Mucosa of stomach (tissue), 1 donor: ENCODE data around the gene TOE1.

ENCODE experiments used
- H3K27me3 ChIP-seq: one replicate; pipeline ENCODE4 v1.7.0; 2013; ENCODE audit warnings: mild to moderate bottlenecking, low read length; ENCODE audit not compliant: control insufficient read depth, insufficient read depth
- H3K36me3 ChIP-seq: one replicate; pipeline ENCODE4 v1.7.0; 2013; ENCODE audit warnings: low read length; ENCODE audit not compliant: control insufficient read depth, insufficient read depth
- H3K4me1 ChIP-seq: one replicate; pipeline ENCODE4 v1.7.0; 2013; ENCODE audit warnings: mild to moderate bottlenecking, low read length; ENCODE audit not compliant: control insufficient read depth, insufficient read depth
- H3K4me3 ChIP-seq: one replicate; pipeline ENCODE4 v1.7.0; 2013; ENCODE audit warnings: low read length
- H3K9ac ChIP-seq: one replicate; pipeline ENCODE4 v1.7.0; 2013; ENCODE audit warnings: mild to moderate bottlenecking, low read length, moderate library complexity
- H3K9me3 ChIP-seq: one replicate; pipeline ENCODE4 v1.7.0; 2013; ENCODE audit warnings: mild to moderate bottlenecking, low read length, moderate library complexity; ENCODE audit not compliant: control insufficient read depth
- donor health status: Pancreatic carcinoma.

TOE1 gene

DNA sequence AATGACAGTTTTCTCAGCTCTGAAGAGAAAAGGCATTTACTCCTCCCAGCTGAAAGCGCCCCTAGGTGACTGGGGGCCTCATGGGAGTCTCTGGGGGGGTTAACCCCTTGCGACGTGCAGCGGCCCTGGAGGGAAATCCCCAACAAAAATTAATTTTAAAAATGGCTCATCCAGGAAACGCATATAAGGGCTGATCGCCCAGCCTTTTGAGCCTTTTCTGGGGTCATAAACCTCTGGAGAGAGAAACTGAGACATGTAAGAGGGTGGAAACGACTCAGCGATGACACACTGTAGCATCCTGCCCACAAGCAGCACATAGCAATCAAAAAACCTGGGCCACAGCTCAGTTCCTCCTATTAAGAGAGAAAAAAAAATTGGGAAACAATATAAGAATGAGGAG lies 33.7 kb upstream of the TOE1 start:
- H3K4me3 ChIP-seq: no peak overlapping the region
- peaks cover 10% of the 10 kb centered on the region for H3K4me1 ChIP-seq
- H3K36me3 ChIP-seq: no peaks in the 10 kb centered on the region
- no peaks in the 10 kb centered on the region for H3K9me3 ChIP-seq
- no peaks in the 10 kb centered on the region for H3K27me3 ChIP-seq
- no peak overlapping the region for H3K9ac ChIP-seq

DNA sequence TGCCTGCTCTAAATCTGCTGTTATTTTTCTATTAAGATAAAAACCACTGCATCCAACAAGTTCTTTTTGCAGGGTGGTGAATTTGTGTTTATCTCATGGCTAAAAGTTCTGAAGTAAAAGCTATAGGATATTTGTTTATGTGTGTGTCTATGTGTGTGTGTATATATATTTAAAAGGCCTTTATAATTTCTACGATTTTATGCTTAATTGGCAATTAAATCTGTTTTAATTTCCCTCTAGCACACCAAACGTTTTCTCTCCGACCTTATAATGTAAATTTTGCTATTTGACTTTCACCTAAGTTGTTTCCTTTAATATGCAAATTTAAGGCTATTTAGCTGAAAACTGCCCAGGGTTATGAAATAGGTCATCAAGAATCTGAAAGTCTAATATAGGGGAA lies 33.1 kb upstream of the TOE1 start:
- H3K4me1 ChIP-seq: peaks cover 10% of the 10 kb centered on the region
- no peaks in the 10 kb centered on the region for H3K9me3 ChIP-seq
- H3K27me3 ChIP-seq: no peaks in the 10 kb centered on the region
- H3K4me3 ChIP-seq: no peak overlapping the region
- H3K9ac ChIP-seq: no peak overlapping the region
- H3K36me3 ChIP-seq: no peaks in the 10 kb centered on the region

DNA sequence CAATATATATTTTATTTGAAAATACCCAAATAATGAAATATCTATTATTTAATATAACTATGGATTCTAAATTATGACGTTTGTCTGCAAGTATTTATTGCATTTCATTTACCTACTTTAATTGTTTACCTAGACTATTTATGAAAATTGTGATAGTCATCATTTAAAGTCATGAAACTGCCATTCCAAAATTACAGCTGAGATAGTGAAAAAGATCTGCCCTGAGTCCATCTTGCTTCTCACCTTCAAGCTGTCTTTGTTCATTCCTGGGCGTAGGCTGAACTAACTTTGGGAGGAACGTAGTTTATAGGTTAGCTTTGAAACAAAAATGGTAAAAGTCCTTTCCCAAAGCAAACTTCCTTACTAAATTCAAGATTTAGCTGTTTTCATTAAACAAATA lies 25.7 kb upstream of the TOE1 start:
- no peak overlapping the region for H3K9ac ChIP-seq
- H3K36me3 ChIP-seq: no peaks in the 10 kb centered on the region
- H3K27me3 ChIP-seq: no peaks in the 10 kb centered on the region
- peaks cover 11% of the 10 kb centered on the region for H3K4me1 ChIP-seq
- H3K4me3 ChIP-seq: no peak overlapping the region
- H3K9me3 ChIP-seq: no peaks in the 10 kb centered on the region

DNA sequence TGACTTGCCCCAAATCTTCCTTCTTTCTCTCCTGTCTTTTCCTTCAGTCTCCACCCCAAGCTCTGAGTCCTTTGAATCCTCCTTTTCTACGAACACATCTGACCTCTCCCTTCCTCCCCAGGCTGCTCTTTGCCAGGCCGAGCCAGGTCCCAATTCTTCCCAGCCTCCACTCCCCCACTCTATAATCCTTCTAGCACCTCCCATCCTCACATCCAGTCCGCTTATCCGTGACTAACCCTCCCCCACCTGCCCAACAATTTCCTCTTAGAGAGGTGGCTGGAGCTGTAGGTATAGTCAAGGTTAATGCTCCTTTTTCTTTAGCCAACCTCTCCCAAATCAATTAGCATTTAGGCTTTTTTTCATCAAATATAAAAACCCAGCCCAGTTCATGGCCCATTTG lies 22.8 kb upstream of the TOE1 start:
- H3K4me3 ChIP-seq: no peak overlapping the region
- H3K9me3 ChIP-seq: no peaks in the 10 kb centered on the region
- H3K36me3 ChIP-seq: no peaks in the 10 kb centered on the region
- H3K4me1 ChIP-seq: peaks cover 11% of the 10 kb centered on the region
- no peaks in the 10 kb centered on the region for H3K27me3 ChIP-seq
- H3K9ac ChIP-seq: no peak overlapping the region

DNA sequence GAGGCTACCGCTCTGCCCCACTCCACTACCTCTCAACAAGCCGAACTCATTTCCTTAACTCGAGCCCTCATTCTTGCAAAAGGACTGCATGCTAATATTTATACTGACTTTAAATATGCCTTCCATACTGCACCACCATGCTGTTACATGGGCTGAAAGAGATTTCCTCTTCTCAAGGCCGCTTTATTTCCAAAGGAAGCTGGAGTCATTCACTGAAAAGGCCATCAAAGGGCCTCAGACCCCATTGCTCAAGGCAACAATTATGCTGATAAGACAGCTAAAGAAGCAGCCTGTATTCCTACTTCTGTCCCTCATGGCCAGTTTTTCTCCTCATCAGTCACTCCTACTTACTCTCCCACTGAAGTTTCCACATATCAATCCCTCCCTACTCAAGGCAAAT lies 20.2 kb upstream of the TOE1 start:
- Histone ChIP-seq H3K4me1 (peaks cover 5% of the 10 kb centered on the region), H3K9ac (no peak overlapping the region), H3K9me3 (no peaks in the 10 kb centered on the region), H3K36me3 (no peaks in the 10 kb centered on the region), H3K4me3 (no peak overlapping the region), H3K27me3 (no peaks in the 10 kb centered on the region)

DNA sequence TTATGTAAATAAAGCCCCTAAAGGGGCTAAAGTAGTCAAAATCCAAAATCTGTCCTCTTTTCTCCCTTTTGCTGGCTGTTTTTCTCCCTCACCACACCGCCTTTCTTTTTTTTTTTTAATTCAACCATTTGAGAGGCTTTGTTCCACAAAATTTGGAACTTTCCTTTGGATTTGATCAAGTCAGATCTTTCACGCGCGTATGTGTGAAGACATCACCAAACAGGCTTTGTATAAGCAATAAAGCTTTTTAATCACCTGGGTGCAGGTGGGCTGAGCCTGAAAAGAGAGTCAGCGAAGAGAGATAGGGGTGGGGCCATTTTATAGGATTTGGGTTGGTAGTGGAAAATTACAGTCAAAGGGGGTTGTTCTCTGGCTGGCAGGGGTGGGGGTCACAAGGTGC lies 18.5 kb upstream of the TOE1 start:
- H3K4me1 ChIP-seq: no peaks in the 10 kb centered on the region
- H3K9me3 ChIP-seq: no peaks in the 10 kb centered on the region
- no peak overlapping the region for H3K9ac ChIP-seq
- H3K27me3 ChIP-seq: no peaks in the 10 kb centered on the region
- H3K4me3 ChIP-seq: no peak overlapping the region
- no peaks in the 10 kb centered on the region for H3K36me3 ChIP-seq

DNA sequence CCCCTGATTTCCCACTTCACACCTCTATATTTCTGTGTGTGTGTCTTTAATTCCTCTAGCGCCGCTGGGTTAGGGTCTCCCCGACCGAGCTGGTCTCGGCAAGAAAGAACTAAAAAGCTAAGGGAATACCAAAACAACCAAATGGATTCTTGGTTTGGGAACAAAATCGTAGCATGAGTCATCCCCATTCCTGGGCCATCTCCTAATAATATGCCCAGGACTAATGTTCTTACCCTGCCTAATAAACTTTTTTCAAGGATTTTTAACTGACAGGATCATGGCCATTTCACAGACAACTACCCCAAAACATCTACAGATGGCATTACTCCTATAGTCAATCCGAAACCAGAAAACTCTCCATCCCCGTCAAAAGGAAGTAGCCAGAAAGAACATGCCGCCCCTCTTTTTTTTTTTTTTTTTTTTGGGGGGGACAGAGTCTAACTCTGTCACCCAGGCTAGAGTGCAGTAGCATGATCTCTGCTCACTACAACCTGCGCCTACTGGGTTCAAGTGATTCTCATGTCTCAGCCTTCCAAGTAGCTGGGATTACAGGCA lies 17.4 kb upstream of the TOE1 start:
- peaks cover 8% of the 10 kb centered on the region for H3K4me1 ChIP-seq
- H3K9ac ChIP-seq: no peak overlapping the region
- no peaks in the 10 kb centered on the region for H3K27me3 ChIP-seq
- H3K4me3 ChIP-seq: no peak overlapping the region
- H3K9me3 ChIP-seq: no peaks in the 10 kb centered on the region
- H3K36me3 ChIP-seq: no peaks in the 10 kb centered on the region

DNA sequence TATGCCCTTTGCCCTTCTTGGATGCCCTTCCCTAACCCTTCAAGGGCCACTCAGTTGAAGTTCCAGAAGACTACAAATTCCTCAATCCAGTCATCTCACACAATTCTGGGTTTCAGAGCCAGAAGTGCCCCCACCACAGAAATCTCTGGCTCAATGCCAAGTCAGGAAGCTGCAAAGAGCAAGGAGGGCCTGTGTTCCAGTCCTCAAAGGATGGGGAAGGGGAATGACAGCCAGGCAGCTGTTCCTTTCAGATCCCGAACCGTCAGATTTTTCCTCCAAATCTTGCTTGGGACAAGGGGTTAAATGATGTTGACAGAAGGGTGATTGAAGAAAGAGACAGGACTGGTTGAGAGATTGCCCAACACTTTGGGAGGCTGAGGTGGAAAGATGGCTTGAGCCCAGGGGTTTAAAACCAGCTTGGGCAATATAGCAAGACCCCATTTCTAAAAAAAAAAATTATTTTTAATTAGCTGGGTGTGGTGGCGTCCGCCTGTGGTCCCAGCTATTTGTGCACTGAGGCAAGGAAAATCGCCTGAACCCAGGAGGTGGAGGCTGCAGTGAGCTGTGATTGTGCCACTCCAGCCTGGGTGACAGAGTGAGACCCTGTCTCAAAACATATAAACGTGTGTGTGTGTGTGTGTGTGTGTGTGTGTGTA lies 14.0 kb upstream of the TOE1 start:
- no peak overlapping the region for H3K9ac ChIP-seq
- peaks cover 35% of the 10 kb centered on the region for H3K4me1 ChIP-seq
- H3K27me3 ChIP-seq: no peaks in the 10 kb centered on the region
- H3K36me3 ChIP-seq: no peaks in the 10 kb centered on the region
- H3K9me3 ChIP-seq: no peaks in the 10 kb centered on the region
- no peak overlapping the region for H3K4me3 ChIP-seq

DNA sequence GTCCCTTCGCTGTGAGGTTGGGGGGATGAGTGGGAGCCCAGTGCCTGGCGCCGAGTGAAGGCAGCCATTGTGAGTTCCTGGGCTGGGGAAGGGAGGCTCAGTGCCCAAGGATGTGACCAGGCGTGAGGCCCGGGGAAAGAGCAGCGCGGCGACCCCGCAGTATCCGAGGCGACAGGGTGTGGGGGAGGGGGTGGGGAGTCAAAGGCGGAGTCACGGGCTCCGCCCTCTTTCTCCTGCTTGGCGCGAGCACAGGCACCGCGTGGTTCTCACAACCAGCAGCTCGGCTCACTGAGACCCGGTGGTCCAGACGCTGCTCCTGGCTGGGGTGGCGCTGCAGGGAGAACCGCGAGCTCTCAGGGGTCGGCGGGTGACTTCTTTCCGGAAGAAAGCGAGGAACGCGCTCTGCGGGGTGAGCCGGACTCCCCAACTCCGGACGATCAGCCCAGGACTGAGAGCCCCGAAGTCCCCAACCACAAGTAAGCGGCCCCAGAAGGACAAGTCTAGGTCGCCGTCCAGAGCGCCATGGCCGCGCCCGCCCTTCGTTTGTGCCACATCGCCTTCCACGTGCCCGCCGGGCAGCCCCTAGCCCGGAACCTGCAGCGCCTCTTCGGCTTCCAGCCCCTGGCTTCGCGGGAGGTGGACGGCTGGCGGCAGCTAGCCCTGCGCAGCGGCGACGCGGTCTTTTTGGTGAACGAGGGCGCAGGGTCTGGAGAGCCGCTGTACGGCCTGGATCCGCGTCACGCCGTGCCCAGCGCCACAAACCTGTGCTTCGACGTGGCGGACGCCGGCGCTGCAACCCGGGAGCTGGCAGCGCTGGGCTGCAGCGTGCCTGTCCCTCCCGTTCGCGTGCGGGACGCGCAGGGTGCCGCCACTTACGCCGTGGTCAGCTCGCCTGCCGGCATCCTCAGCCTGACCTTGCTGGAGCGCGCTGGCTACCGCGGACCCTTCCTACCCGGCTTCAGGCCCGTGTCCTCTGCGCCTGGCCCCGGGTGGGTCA lies 13.0 kb upstream of the TOE1 start, which contains the start of gene HPDL:
HPDL (plus strand) TSS at position 269 of the 997 bp plus-strand sequence; CDS start at position 523, 254 bp downstream.
- no peaks in the 10 kb centered on the region for H3K9me3 ChIP-seq
- peak within 1 kb of the TSS; percentile 61 for H3K9ac ChIP-seq
- H3K4me1 ChIP-seq: peaks cover 39% of the 10 kb centered on the region
- peak within 1 kb of the TSS; percentile 56 for H3K4me3 ChIP-seq
- H3K27me3 ChIP-seq: no peaks in the 10 kb centered on the region
- H3K36me3 ChIP-seq: no peaks in the 10 kb centered on the region

DNA sequence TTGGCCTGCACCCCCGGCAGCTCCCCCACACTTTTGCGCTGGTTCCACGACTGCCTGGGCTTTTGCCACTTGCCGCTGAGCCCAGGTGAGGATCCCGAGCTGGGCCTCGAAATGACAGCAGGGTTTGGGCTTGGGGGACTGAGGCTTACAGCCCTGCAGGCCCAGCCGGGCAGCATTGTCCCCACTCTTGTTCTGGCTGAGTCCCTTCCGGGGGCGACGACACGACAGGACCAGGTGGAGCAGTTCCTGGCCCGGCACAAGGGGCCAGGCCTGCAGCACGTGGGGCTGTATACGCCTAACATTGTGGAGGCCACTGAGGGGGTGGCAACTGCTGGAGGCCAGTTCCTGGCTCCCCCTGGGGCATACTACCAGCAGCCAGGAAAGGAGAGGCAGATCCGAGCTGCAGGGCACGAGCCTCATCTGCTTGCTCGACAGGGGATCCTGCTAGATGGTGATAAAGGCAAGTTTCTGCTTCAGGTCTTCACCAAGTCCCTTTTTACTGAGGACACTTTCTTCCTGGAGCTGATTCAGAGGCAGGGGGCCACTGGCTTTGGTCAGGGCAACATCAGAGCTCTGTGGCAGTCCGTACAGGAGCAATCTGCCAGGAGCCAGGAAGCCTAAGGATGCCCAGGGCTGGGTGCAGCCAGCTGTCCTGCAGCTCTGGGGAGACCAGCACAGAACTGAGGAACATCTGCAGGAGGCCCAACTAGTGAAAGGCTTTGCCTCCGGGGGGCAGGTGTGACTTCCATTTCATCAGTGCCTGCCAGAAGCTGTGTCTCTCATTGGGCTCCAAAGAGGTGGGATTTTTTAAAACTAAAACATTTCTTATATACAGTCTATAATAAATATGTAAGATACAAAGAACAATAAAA lies 12.1 kb upstream of the TOE1 start:
- peak overlapping the region; percentile 29 for H3K9ac ChIP-seq
- H3K27me3 ChIP-seq: no peaks in the 10 kb centered on the region
- H3K4me1 ChIP-seq: peaks cover 39% of the 10 kb centered on the region
- H3K4me3 ChIP-seq: peak overlapping the region; percentile 56
- no peaks in the 10 kb centered on the region for H3K9me3 ChIP-seq
- H3K36me3 ChIP-seq: peaks cover under 1% of the 10 kb centered on the region

DNA sequence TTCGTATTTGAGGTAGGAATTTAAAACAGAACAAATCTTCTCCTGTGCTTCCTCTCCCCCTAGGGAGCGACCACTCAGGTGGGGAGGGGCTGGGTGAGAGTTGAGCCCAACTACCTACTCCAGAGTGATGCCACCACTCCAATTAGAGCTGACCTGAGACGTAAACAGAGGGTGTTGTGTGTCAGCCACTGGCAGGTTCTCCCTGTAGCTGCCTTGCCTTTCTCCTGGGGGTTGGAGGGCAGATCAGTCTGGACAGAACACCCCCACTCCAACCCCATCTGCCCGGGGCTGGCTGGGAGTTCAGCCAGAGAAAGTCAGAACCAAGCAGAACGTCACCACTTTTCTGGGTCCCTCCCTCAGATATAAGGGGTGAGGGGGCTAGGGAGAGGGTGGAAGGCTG lies 11.3 kb upstream of the TOE1 start:
- H3K9ac ChIP-seq: no peak overlapping the region
- H3K36me3 ChIP-seq: peaks cover 4% of the 10 kb centered on the region
- H3K9me3 ChIP-seq: no peaks in the 10 kb centered on the region
- peaks cover 39% of the 10 kb centered on the region for H3K4me1 ChIP-seq
- H3K4me3 ChIP-seq: no peak overlapping the region
- no peaks in the 10 kb centered on the region for H3K27me3 ChIP-seq
